ENCODE results near the gene HOXA3. TPM values are rescaled to one million over a fixed set of nuclear protein-coding genes. Genes with fewer than 3 reads are reported as not detected.
A peak's percentile ranks its signal among the peaks of the same experiment; 100 is the strongest.

HOXA3 gene
- total RNA-seq, 1 experiment from 2014 or later: 30.2 TPM

DNA sequence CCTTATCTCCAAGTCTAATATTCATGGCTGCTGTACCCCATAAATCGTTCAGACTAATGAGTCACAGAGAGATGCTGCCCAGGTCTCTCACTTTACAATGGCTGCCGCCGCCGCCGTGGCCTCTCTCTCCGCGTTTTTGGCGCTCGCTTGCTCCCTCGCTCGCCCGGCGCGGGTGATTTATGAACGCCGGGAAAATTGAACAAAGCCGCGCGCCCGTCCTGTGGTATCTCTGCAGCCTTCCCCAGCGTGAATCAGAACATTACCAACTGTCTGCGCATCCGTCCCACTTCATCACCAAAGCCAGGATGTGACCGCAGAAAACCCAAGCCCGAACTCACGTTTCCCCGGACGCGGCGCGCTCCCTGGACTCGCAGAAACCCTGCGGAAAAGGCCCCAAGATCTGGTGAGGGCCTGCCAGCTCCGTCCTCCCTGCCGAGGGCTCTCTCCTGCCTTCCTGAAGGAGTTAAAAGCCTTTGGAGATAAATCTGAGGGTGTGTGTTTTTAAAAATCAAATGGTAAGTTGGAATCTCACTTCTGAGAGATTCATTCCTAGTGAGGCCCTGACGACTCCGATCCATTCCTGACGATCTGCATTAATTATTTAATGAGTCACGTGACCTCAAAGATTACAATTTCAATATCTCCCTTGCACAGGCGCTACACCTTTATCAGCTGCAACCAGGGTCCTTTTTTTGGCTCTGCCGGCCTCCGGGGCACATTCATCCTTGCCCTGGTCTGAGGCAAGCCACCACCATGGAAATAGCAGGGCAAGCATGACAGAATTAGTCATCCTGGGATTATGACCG lies 28.1 kb downstream of the HOXA3 start:
- no peak for ATAC-seq
- Histone ChIP-seq H3K9me3 (ENCODE audit: control insufficient read depth, insufficient read depth, low read depth, low read length) (no peaks in the 10 kb centered on the region), H3K27me3 (ENCODE audit: control insufficient read depth, insufficient read depth, low read length) (no peaks in the 10 kb centered on the region), H3K4me1 (ENCODE audit: control insufficient read depth, insufficient read depth, low read length) (peaks cover 78% of the 10 kb centered on the region), H3K36me3 (ENCODE audit: control insufficient read depth, insufficient read depth, low read length) (no peaks in the 10 kb centered on the region), H3K4me3 (ENCODE audit: low read depth in 2 of 2, low read length in 2 of 2) (no peak overlapping the region), H3K27ac (ENCODE audit: low read length) (peak overlapping the region; percentile 99)
- ChIA-PET CTCF (no interaction called here), POLR2A (no interaction called here)
- in situ Hi-C loops (cut with HindIII; ENCODE audit: low pct_unique_long_range_greater_than_20kb, low sequenced_read_pairs) (no loop called here), intact Hi-C loops (cut with micrococcal nuclease; ENCODE audit: unreplicated experiment) (no loop called here)
- BruUV-seq (replicated peaks): no TSS peak
- no peak for DNase-seq (ENCODE audit: low read depth, low spot score)
- TF ChIP-seq TCF7L2 (IDR thresholded peaks at IDR 0.05; ENCODE audit: low read depth, low read length) (no peak), SIN3A (IDR thresholded peaks at IDR 0.05; ENCODE audit: borderline replicate concordance, insufficient read depth, low read depth, low read length) (no peak), POLR2AphosphoS5 (IDR thresholded peaks at IDR 0.05; ENCODE audit: low read depth, low read length) (no peak)
- TF ChIP-seq, protein P1, sequence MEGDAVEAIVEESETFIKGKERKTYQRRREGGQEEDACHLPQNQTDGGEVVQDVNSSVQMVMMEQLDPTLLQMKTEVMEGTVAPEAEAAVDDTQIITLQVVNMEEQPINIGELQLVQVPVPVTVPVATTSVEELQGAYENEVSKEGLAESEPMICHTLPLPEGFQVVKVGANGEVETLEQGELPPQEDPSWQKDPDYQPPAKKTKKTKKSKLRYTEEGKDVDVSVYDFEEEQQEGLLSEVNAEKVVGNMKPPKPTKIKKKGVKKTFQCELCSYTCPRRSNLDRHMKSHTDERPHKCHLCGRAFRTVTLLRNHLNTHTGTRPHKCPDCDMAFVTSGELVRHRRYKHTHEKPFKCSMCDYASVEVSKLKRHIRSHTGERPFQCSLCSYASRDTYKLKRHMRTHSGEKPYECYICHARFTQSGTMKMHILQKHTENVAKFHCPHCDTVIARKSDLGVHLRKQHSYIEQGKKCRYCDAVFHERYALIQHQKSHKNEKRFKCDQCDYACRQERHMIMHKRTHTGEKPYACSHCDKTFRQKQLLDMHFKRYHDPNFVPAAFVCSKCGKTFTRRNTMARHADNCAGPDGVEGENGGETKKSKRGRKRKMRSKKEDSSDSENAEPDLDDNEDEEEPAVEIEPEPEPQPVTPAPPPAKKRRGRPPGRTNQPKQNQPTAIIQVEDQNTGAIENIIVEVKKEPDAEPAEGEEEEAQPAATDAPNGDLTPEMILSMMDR (IDR thresholded peaks at IDR 0.05): no peak
- TF ChIP-seq, protein P2, sequence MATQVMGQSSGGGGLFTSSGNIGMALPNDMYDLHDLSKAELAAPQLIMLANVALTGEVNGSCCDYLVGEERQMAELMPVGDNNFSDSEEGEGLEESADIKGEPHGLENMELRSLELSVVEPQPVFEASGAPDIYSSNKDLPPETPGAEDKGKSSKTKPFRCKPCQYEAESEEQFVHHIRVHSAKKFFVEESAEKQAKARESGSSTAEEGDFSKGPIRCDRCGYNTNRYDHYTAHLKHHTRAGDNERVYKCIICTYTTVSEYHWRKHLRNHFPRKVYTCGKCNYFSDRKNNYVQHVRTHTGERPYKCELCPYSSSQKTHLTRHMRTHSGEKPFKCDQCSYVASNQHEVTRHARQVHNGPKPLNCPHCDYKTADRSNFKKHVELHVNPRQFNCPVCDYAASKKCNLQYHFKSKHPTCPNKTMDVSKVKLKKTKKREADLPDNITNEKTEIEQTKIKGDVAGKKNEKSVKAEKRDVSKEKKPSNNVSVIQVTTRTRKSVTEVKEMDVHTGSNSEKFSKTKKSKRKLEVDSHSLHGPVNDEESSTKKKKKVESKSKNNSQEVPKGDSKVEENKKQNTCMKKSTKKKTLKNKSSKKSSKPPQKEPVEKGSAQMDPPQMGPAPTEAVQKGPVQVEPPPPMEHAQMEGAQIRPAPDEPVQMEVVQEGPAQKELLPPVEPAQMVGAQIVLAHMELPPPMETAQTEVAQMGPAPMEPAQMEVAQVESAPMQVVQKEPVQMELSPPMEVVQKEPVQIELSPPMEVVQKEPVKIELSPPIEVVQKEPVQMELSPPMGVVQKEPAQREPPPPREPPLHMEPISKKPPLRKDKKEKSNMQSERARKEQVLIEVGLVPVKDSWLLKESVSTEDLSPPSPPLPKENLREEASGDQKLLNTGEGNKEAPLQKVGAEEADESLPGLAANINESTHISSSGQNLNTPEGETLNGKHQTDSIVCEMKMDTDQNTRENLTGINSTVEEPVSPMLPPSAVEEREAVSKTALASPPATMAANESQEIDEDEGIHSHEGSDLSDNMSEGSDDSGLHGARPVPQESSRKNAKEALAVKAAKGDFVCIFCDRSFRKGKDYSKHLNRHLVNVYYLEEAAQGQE (IDR thresholded peaks at IDR 0.05; ENCODE audit: insufficient read depth in 1 of 2, low read depth in 2 of 2, low read length in 1 of 2): no peak

DNA sequence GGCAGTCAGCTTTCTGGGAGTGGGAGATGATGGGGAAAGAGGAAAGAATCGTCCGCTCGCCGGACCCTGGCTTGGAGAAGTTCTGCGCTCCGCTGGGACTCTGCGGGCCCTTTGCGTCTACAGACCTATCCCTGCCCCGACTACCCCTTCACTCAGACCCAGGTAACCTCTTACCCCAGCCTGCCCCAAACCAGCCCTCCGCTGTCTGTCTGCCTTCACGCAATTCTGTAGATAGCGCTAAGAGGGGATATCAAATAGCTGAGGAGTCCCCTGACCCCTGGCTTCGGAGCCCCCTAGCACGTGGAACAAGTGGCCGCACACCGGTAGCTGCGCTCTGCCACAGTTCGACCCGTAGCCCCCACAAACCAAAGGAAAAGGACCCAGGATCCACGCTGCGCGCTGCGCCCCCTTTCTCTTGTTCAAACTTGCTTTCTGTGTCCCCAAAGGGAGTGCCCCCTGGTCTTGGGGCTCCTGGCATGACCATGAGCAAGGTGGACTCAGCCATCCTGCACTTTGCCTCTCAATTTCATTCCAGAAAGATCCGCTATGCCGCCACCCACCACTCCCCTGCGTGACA lies 28.8 kb downstream of the HOXA3 start:
- no peaks in the 10 kb centered on the region for H3K9me3 ChIP-seq (ENCODE audit: control insufficient read depth, insufficient read depth, low read depth, low read length)
- no peaks in the 10 kb centered on the region for H3K27me3 ChIP-seq (ENCODE audit: control insufficient read depth, insufficient read depth, low read length)
- ChIA-PET CTCF (no interaction called here), POLR2A (no interaction called here)
- no TSS peak for BruUV-seq (replicated peaks)
- peak overlapping the region; percentile 99 for H3K27ac ChIP-seq (ENCODE audit: low read length)
- peaks cover 85% of the 10 kb centered on the region for H3K4me1 ChIP-seq (ENCODE audit: control insufficient read depth, insufficient read depth, low read length)
- DNase-seq (ENCODE audit: low read depth, low spot score) (no peak), ATAC-seq (no peak)
- TF ChIP-seq, protein P2 (IDR thresholded peaks at IDR 0.05; ENCODE audit: insufficient read depth in 1 of 2, low read depth in 2 of 2, low read length in 1 of 2): no peak
- intact Hi-C loops (cut with micrococcal nuclease; ENCODE audit: unreplicated experiment) (no loop called here), in situ Hi-C loops (cut with HindIII; ENCODE audit: low pct_unique_long_range_greater_than_20kb, low sequenced_read_pairs) (no loop called here)
- H3K36me3 ChIP-seq (ENCODE audit: control insufficient read depth, insufficient read depth, low read length): no peaks in the 10 kb centered on the region
- peak overlapping the region; percentile 51 to 67; a peak in 3 of 4 replicates for H3K4me3 ChIP-seq (ENCODE audit: low read depth in 2 of 2, low read length in 2 of 2)
